Activated CD8-positive, alpha-beta memory T cell treated with anti-CD3 and anti-CD28 coated beads, Interleukin-2, amount 50 U/mL, for 1 hour (primary cell): ENCODE data around the gene GBA3.

Experiments
- DNase-seq: peaks from one replicate; pipeline ENCODE4 v3.0.0-alpha.2; 2020; ENCODE audit errors: extremely low read depth

GBA3 gene

GRCh38 chr4:22695029-22695428 lies 2.3 kb downstream of the GBA3 start:
- DNase-seq, result no peak

GRCh38 chr4:22695917-22696316 lies 3.2 kb downstream of the GBA3 start:
- no peak for DNase-seq

- DNase-seq, result no peak
Observed at GRCh38 chr4:22703912-22704311, 11.2 kb downstream of the GBA3 start.

GRCh38 chr4:22707390-22707789 lies 14.7 kb downstream of the GBA3 start:
- DNase-seq, result no peak

- no peak for DNase-seq
Observed at GRCh38 chr4:22708961-22709360, 16.2 kb downstream of the GBA3 start.

- no peak for DNase-seq
Observed at GRCh38 chr4:22712105-22712504, 19.4 kb downstream of the GBA3 start.

GRCh38 chr4:22712529-22712928 lies 19.8 kb downstream of the GBA3 start:
- no peak for DNase-seq

GRCh38 chr4:22713841-22714240 lies 21.1 kb downstream of the GBA3 start:
- DNase-seq, result no peak

- DNase-seq, result no peak
Observed at GRCh38 chr4:22719218-22719617, 26.5 kb downstream of the GBA3 start.

GRCh38 chr4:22720091-22720490 lies 27.4 kb downstream of the GBA3 start:
- DNase-seq, result no peak

- no peak for DNase-seq
Observed at GRCh38 chr4:22721204-22721603, 28.5 kb downstream of the GBA3 start.

GRCh38 chr4:22730021-22730420 lies 37.3 kb downstream of the GBA3 start:
- no peak for DNase-seq

- DNase-seq, result no peak
Observed at GRCh38 chr4:22733816-22734215, 41.1 kb downstream of the GBA3 start.

- no peak for DNase-seq
Observed at GRCh38 chr4:22736912-22737311, 44.2 kb downstream of the GBA3 start.

GRCh38 chr4:22739968-22740367 lies 47.2 kb downstream of the GBA3 start:
- no peak for DNase-seq

GRCh38 chr4:22741744-22742143 lies 49.0 kb downstream of the GBA3 start:
- DNase-seq, result no peak

- no peak for DNase-seq
Observed at GRCh38 chr4:22743290-22743689, 50.6 kb downstream of the GBA3 start.

- DNase-seq, result no peak
Observed at GRCh38 chr4:22744478-22745062, 51.8 kb downstream of the GBA3 start.

- DNase-seq, result no peak
Observed at GRCh38 chr4:22745234-22745633, 52.5 kb downstream of the GBA3 start.

- no peak for DNase-seq
Observed at GRCh38 chr4:22754116-22754515, 61.4 kb downstream of the GBA3 start.

GRCh38 chr4:22762548-22762947 lies 69.8 kb downstream of the GBA3 start:
- no peak for DNase-seq

- no peak for DNase-seq
Observed at GRCh38 chr4:22764183-22764582, 71.4 kb downstream of the GBA3 start.

- no peak for DNase-seq
Observed at GRCh38 chr4:22766068-22766467, 73.3 kb downstream of the GBA3 start.

- no peak for DNase-seq
Observed at GRCh38 chr4:22778547-22779163, 85.9 kb downstream of the GBA3 start.
